GM20000 (cell line): ENCODE measurements around the gene ZNF628.
"Not testable (repeated sequence)": the region's sequence is repeated elsewhere in the genome, so short reads cannot be mapped to it uniquely, and the experiment has no call there.

ENCODE experiments used
- DNase-seq: peaks from one replicate; pipeline ENCODE4 v3.0.0; 2012; ENCODE audit warnings: low spot score
- TF ChIP-seq, protein P1 (sequence below): IDR thresholded peaks from 2 replicates; pipeline ENCODE4 v1.5.1; 2012; ENCODE audit warnings: mild to moderate bottlenecking, control low read depth; ENCODE audit errors: extremely low read depth, missing control alignments

Gene ZNF628

DNA sequence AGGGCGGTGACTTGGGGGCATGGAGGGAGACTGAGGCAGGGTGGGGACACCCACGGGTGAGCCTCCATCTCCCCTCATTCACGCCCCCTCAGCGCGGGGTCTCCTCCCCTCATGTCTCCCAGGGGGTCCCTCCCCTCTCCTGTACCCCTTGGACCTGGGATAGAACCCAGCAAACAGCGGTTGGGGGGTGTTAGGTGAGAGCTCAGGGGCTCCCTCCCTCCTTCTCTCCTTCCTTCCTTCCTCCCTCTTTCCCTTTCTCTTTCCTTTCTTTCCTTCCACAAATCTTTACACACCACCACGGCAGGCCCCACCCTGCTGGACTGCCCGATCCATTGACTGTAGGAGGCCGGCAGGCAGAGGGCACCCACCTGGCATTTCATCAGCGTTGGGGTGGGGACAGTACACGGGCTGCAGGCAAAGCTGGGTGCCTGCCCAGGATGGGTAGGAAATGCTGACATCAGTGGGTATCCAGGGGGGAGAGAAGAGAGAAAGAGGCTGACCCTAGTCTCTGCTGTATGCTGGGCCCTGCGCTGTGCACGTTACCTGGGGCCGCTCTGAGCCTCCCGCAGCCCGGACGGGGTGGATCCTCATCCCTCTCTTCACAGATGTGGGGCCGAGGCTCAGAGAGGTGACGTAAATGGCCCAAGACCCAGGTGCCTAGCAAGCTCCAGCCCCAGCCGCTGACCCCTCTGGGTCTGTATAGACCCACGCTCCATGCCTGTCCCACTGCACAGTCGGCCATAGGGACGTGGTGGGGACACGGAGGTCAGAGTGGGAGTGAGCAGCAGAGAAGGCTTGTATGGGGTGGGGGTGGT is 15.3 kb downstream of the ZNF628 start:
- TF ChIP-seq, protein P1, sequence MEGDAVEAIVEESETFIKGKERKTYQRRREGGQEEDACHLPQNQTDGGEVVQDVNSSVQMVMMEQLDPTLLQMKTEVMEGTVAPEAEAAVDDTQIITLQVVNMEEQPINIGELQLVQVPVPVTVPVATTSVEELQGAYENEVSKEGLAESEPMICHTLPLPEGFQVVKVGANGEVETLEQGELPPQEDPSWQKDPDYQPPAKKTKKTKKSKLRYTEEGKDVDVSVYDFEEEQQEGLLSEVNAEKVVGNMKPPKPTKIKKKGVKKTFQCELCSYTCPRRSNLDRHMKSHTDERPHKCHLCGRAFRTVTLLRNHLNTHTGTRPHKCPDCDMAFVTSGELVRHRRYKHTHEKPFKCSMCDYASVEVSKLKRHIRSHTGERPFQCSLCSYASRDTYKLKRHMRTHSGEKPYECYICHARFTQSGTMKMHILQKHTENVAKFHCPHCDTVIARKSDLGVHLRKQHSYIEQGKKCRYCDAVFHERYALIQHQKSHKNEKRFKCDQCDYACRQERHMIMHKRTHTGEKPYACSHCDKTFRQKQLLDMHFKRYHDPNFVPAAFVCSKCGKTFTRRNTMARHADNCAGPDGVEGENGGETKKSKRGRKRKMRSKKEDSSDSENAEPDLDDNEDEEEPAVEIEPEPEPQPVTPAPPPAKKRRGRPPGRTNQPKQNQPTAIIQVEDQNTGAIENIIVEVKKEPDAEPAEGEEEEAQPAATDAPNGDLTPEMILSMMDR = no peak
- DNase-seq = no peak

- DNase-seq = no peak
- TF ChIP-seq, protein P1 = no peak
Observed at GRCh38 chr19:55492362-55492944, 16.0 kb downstream of the ZNF628 start.

DNA sequence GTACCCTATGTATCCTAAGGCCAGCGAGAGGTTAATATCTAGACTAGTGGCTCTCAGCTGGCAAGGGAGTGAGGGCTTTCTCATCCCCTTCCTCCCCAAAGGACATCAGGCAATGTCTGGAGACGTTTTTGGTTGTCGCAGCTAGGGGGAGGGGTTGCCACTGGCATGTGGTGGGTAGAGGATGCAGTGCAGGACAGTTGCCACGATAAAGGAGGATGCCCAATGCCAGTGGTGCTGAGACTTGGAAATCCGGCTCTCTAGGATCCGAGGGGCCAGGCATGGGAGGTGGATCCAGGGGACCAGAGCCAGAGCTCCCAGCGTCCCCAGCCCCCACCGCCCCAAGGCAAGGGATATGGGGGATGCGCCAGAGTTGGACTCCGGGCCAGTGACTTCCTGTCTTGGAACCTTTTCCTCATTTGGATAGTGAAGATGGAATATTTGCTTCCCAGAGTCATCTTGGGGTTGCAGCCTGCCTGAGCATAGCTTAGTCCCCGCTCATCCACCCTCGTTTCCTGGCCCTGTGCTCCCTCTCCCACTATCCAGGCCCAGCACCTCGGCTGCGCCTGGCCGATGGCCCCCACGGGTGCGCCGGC is 16.7 kb downstream of the ZNF628 start:
- TF ChIP-seq, protein P1 = no peak
- no peak for DNase-seq

DNA sequence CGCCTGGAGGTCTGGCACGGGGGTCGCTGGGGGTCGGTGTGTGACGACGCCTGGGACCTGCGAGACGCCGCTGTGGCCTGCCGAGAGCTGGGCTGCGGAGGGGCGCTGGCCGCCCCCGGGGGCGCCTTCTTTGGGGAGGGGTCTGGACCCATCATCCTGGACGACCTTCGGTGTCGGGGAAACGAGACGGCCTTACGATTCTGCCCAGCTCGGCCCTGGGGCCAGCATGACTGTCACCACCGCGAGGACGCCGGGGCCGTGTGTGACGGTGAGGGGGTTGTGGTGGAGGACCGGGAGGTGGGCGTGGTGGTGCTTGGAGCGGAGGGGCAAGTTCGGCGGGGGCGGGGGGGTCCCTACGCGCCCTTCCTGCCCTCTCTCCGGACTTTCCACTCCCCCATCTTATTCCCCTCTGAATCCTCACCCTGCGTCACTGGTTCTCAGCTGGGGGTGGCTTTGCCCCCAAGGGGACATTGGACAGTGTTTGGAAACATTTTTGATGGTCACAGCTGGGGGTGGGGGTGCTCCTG is 17.3 kb downstream of the ZNF628 start:
- no peak for DNase-seq
- TF ChIP-seq, protein P1 = no peak

DNA sequence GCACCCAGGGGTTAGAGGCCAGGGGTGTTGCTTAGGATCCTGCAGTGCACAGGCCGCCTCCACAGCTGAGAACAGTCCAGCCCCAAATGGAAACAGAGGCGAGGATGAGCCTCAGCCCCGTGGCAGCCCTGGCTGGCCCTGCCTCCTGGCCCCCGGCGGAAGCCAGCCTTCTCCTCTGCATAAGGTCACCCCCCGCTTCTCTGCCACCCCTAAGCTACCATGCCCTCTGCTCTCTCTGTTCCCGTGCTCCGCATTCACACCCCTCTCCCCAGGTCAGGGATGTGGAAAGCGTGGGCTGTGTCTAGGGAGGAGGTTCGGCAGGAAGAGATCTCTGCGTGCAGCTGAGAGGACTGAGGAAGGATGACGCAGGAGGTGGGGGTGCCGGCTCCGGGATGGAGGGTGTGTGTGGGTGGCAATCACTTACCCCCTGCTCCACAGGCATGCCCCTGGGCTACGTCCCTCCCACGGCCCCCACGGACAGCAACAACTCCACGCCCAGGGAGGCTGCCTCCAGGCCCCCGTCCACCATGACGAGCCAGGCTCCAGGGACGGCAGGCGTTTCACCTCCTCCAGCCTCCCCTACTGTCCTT is 17.9 kb downstream of the ZNF628 start:
- TF ChIP-seq, protein P1 = no peak
- peak; percentile 54 for DNase-seq

DNA sequence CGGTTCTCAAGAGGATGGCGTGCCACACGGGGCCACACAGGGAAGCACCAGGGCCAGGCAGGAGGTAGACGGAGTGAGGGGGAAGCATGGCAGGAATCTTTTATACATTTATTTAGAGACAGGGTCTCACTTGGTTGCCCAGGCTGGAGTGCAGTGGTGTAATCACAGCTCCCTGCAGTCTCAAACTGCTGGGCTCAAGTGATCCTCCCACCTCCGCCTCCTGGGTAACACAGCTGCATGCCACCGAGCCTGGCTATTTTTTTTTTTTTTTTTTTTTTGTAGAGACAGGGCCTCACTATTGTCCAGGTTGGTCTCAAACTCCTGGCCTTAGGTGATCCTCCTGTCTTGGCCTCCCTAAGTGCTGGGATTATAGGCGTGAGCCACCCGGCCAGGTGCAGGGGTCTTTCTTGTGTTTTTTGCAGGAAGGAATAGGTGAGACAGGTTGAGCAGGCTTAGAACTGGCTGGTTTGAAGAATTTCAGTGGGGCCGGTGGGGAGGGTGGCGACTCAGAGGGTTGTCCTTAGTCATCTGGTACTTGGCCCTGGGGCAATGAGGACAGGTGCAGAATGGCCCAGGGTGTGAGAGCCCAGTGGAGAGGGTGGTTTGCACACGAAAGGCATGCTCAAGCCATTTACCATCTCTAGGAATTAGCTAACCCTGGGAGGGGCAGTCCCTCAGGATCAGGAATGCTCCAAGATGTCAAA is 19.4 kb downstream of the ZNF628 start:
- TF ChIP-seq, protein P1 = no peak
- DNase-seq = no peak

GRCh38 chr19:55496820-55497219 is 20.4 kb downstream of the ZNF628 start:
- not testable (repeated sequence) for DNase-seq
